Neural cell (in vitro differentiated cells): ENCODE results near the gene POLR2L. TPM values are rescaled to one million over a fixed set of nuclear protein-coding genes. Genes with fewer than 3 reads are reported as not detected.

Experiments used
- H2AFZ ChIP-seq: fragments of 200-600, 300-800 bp; sonication (generic), shearing (Covaris generic); 2 replicates; pipeline ENCODE4 v1.6.0; 2014; ENCODE audit warnings: low read depth, mild to moderate bottlenecking, antibody characterized with exemption, low read length, moderate library complexity
- H3F3A ChIP-seq: fragments of 200-600 bp; shearing (Covaris generic); 2 replicates; pipeline ENCODE4 v1.6.1; 2016; ENCODE audit warnings: mild to moderate bottlenecking, moderate library complexity, mixed read lengths, antibody characterized with exemption, low read length; ENCODE audit not compliant: insufficient read depth, poor library complexity, severe bottlenecking
- H3K27ac ChIP-seq: fragments of 200-600, 300-800 bp; sonication (generic), shearing (Covaris generic); 2 replicates; pipeline ENCODE4 v1.5.1; 2014; ENCODE audit warnings: mild to moderate bottlenecking, low read length, moderate library complexity
- H3K27me3 ChIP-seq: fragments of 300-800, 200-600 bp; sonication (generic), shearing (Covaris generic); 2 replicates; pipeline ENCODE4 v1.6.0; 2014; ENCODE audit warnings: mild to moderate bottlenecking, low read depth, low read length, moderate library complexity; ENCODE audit not compliant: insufficient read depth
- H3K36me3 ChIP-seq: fragments of 300-800, 200-600 bp; sonication (generic), shearing (Covaris generic); 2 replicates; pipeline ENCODE4 v1.5.1; 2014; ENCODE audit warnings: mild to moderate bottlenecking, antibody characterized with exemption, low read length, moderate library complexity; ENCODE audit not compliant: insufficient read depth
- H3K4me2 ChIP-seq: fragments of 300-800, 200-600 bp; sonication (generic), shearing (Covaris generic); 2 replicates; pipeline ENCODE4 v1.6.0; 2014; ENCODE audit warnings: mild to moderate bottlenecking, low read length
- H3K4me3 ChIP-seq: fragments of 300-800, 200-600 bp; sonication (generic), shearing (Covaris generic); 2 replicates; pipeline ENCODE4 v1.5.1; 2014; ENCODE audit warnings: mild to moderate bottlenecking, low read length, moderate library complexity
- H3K79me2 ChIP-seq: fragments of 200-600 bp; shearing (Covaris generic); replicated peaks from 2 replicates; pipeline ENCODE4 v1.6.0; 2014; ENCODE audit warnings: mild to moderate bottlenecking, low read length, moderate library complexity; ENCODE audit not compliant: insufficient read depth
- H3K9ac ChIP-seq: fragments of 300-800, 200-600 bp; sonication (generic), shearing (Covaris generic); 2 replicates; pipeline ENCODE4 v1.6.1; 2016; ENCODE audit warnings: mild to moderate bottlenecking, low read length, mixed read lengths
- H3K9me2 ChIP-seq: fragments of 200-600 bp; shearing (Covaris generic); 2 replicates; pipeline ENCODE4 v1.6.1; 2016; ENCODE audit warnings: mild to moderate bottlenecking, low read length, mixed read lengths; ENCODE audit not compliant: insufficient read depth
- H3K9me3 ChIP-seq: fragments of 200-600, 300-800 bp; sonication (generic), shearing (Covaris generic); 2 replicates; pipeline ENCODE4 v1.6.1; 2016; ENCODE audit warnings: mild to moderate bottlenecking, mixed run types, low read length, moderate library complexity, mixed read lengths
- H4K20me1 ChIP-seq: fragments of 200-600 bp; shearing (Covaris generic); 2 replicates; pipeline ENCODE4 v1.6.1; 2016; ENCODE audit warnings: mild to moderate bottlenecking, mixed run types; ENCODE audit not compliant: insufficient read depth
- EP300 ChIP-seq: fragments of 450-650 bp; conservative IDR thresholded peaks from 2 replicates; pipeline ENCODE4 v1.6.1; 2014; ENCODE audit warnings: antibody characterized with exemption, mild to moderate bottlenecking, moderate library complexity; ENCODE audit not compliant: poor library complexity, severe bottlenecking
- EZH2 ChIP-seq: fragments of 200-600, 300-800 bp; shearing (Covaris generic), sonication (generic); IDR thresholded peaks from 2 replicates; pipeline ENCODE4 v1.6.1; 2014; ENCODE audit warnings: antibody characterized with exemption, low read length, borderline replicate concordance, mild to moderate bottlenecking; ENCODE audit not compliant: insufficient read depth, poor library complexity, severe bottlenecking
- MXI1 ChIP-seq: fragments of 450-650 bp; conservative IDR thresholded peaks from 2 replicates; pipeline ENCODE4 v1.6.1; 2014; ENCODE audit warnings: antibody characterized with exemption, mild to moderate bottlenecking; ENCODE audit not compliant: poor library complexity, severe bottlenecking
- POLR2AphosphoS5 ChIP-seq: IDR thresholded peaks from 2 replicates; pipeline ENCODE4 v1.6.1; 2012
- RAD21 ChIP-seq: fragments of 450-650 bp; conservative IDR thresholded peaks from 2 replicates; pipeline ENCODE4 v1.6.1; 2014; ENCODE audit warnings: antibody characterized with exemption, mild to moderate bottlenecking, moderate library complexity
- SMC3 ChIP-seq: fragments of 450-650 bp; conservative IDR thresholded peaks from 2 replicates; pipeline ENCODE4 v1.6.1; 2014; ENCODE audit warnings: antibody characterized with exemption, mild to moderate bottlenecking, moderate library complexity; ENCODE audit not compliant: poor library complexity
- TAF1 ChIP-seq: IDR thresholded peaks from 2 replicates; pipeline ENCODE4 v1.6.1; 2012; ENCODE audit warnings: low read depth
- polyA plus RNA-seq: library from polyadenylated mRNA; depleted of rRNA; stranded (reverse); fragments of >200 nt; gene quantifications from 2 replicates; pipeline ENCODE4 v1.2.3, GENCODE V29; 2014
- TF ChIP-seq, protein P1 (sequence below): fragments of 450-650 bp; IDR thresholded peaks from 2 replicates; pipeline ENCODE4 v1.5.1; 2014; ENCODE audit warnings: antibody characterized with exemption, mild to moderate bottlenecking, moderate library complexity; ENCODE audit not compliant: poor library complexity, severe bottlenecking
- TF ChIP-seq, protein P2 (sequence below): IDR thresholded peaks from 2 replicates; pipeline ENCODE4 v1.6.1; 2012; ENCODE audit warnings: borderline replicate concordance

POLR2L gene
- polyA plus RNA-seq, 1 donor from 2014 or later: 62.3 TPM

DNA sequence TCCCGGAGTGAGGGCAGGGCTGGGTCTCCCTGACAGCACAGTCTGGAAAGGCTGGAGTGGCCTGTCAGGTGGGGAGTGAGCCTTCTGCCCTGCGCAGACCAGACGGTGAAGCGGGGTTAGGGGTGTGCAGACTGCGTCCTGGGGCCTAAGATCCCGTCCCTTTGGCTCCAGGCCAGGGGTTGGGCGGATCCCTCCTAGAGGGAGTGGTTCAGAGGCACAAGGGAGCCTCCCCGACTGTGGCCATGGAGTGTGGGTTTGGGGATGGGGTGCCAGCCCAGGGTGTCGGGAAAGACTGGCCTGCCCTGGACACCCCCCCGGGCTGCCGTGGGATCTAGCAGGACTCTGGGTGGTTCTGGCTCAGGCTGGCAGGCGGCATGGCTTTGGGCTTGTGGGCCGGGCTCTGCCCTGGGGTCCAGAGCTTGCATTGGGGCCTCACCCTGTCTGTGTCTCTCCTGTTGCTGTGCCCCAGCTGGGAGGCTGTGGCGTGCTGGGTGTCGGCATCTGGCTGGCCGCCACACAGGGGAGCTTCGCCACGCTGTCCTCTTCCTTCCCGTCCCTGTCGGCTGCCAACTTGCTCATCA, 19.8 kb upstream of the POLR2L start:
- no peak overlapping the region for H3K4me3 ChIP-seq
- H3K9me3 ChIP-seq: no peaks in the 10 kb centered on the region
- no peaks in the 10 kb centered on the region for H3K79me2 ChIP-seq
- TF ChIP-seq TAF1 (no peak), POLR2AphosphoS5 (no peak), EP300 (no peak), RAD21 (no peak), EZH2 (no peak), SMC3 (no peak), MXI1 (no peak)
- TF ChIP-seq, protein P1, sequence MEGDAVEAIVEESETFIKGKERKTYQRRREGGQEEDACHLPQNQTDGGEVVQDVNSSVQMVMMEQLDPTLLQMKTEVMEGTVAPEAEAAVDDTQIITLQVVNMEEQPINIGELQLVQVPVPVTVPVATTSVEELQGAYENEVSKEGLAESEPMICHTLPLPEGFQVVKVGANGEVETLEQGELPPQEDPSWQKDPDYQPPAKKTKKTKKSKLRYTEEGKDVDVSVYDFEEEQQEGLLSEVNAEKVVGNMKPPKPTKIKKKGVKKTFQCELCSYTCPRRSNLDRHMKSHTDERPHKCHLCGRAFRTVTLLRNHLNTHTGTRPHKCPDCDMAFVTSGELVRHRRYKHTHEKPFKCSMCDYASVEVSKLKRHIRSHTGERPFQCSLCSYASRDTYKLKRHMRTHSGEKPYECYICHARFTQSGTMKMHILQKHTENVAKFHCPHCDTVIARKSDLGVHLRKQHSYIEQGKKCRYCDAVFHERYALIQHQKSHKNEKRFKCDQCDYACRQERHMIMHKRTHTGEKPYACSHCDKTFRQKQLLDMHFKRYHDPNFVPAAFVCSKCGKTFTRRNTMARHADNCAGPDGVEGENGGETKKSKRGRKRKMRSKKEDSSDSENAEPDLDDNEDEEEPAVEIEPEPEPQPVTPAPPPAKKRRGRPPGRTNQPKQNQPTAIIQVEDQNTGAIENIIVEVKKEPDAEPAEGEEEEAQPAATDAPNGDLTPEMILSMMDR: no peak
- TF ChIP-seq, protein P2, sequence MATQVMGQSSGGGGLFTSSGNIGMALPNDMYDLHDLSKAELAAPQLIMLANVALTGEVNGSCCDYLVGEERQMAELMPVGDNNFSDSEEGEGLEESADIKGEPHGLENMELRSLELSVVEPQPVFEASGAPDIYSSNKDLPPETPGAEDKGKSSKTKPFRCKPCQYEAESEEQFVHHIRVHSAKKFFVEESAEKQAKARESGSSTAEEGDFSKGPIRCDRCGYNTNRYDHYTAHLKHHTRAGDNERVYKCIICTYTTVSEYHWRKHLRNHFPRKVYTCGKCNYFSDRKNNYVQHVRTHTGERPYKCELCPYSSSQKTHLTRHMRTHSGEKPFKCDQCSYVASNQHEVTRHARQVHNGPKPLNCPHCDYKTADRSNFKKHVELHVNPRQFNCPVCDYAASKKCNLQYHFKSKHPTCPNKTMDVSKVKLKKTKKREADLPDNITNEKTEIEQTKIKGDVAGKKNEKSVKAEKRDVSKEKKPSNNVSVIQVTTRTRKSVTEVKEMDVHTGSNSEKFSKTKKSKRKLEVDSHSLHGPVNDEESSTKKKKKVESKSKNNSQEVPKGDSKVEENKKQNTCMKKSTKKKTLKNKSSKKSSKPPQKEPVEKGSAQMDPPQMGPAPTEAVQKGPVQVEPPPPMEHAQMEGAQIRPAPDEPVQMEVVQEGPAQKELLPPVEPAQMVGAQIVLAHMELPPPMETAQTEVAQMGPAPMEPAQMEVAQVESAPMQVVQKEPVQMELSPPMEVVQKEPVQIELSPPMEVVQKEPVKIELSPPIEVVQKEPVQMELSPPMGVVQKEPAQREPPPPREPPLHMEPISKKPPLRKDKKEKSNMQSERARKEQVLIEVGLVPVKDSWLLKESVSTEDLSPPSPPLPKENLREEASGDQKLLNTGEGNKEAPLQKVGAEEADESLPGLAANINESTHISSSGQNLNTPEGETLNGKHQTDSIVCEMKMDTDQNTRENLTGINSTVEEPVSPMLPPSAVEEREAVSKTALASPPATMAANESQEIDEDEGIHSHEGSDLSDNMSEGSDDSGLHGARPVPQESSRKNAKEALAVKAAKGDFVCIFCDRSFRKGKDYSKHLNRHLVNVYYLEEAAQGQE: no peak
- no peaks in the 10 kb centered on the region for H3K36me3 ChIP-seq
- no peak overlapping the region for H2AFZ ChIP-seq
- H3K27me3 ChIP-seq: no peaks in the 10 kb centered on the region
- H3F3A ChIP-seq: no peaks in the 10 kb centered on the region
- no peak overlapping the region for H3K9ac ChIP-seq
- H4K20me1 ChIP-seq: no peaks in the 10 kb centered on the region
- no peaks in the 10 kb centered on the region for H3K9me2 ChIP-seq
- no peak overlapping the region for H3K27ac ChIP-seq
- H3K4me2 ChIP-seq: no peak overlapping the region

DNA sequence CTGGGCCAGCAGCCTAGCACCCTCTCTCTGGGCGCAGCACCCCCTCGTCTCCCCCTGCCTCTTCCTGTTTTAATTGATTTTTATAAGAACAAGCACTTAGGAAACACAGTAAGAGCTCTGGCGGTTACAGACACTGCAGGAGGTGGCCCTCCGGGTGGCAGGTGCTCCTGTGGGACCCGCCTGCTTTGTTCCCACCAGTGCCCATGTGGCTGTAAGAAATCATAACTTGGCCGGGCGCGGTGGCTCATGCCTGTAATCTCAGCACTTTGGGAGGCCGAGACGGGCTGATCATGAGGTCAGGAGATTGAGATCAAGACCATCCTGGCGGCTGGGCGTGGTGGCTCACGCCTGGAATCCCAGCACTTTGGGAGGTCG, 18.8 kb upstream of the POLR2L start:
- Histone ChIP-seq H3K9ac (no peak overlapping the region), H2AFZ (no peak overlapping the region), H4K20me1 (no peaks in the 10 kb centered on the region), H3K4me2 (no peak overlapping the region), H3K4me3 (no peak overlapping the region), H3K79me2 (no peaks in the 10 kb centered on the region), H3K9me2 (no peaks in the 10 kb centered on the region), H3K9me3 (no peaks in the 10 kb centered on the region), H3K27me3 (no peaks in the 10 kb centered on the region), H3F3A (no peaks in the 10 kb centered on the region), H3K36me3 (no peaks in the 10 kb centered on the region), H3K27ac (no peak overlapping the region)
- TF ChIP-seq SMC3 (no peak), EP300 (no peak), TAF1 (no peak), RAD21 (no peak), EZH2 (no peak), POLR2AphosphoS5 (no peak), MXI1 (no peak)
- TF ChIP-seq, protein P1: no peak
- TF ChIP-seq, protein P2: no peak
